HCT116 (cell line): ENCODE results near the gene MAJIN. TPM values are rescaled to one million over a fixed set of nuclear protein-coding genes. Genes with fewer than 3 reads are reported as not detected.

Source experiments
- ATAC-seq: fragments of 200-7000 bp; cut with Tn5 transposase; 2 replicates; pipeline ENCODE4 v1.9.1; 2020; ENCODE audit warnings: mild to moderate bottlenecking, moderate library complexity
- BruUV-seq: library from RNA; stranded (reverse); fragments of 400-500 nt; replicated peaks from 2 replicates; lab custom pipeline; 2021; lab: Mats Ljungman, UMichigan
- CTCF ChIA-PET: fragments of 300-600 bp; sonication (Branson Sonifier 250); formaldehyde crosslinking; loops from one replicate; lab custom pipeline; 2021; ENCODE audit warnings: antibody characterized with exemption; lab: Charles Lee
- POLR2A ChIA-PET: fragments of 300-600, 350-600 bp; sonication (Branson Sonifier 250); formaldehyde crosslinking; loops from one replicate; lab custom pipeline; 2021; ENCODE audit warnings: antibody characterized with exemption; lab: Charles Lee
- RAD21 ChIA-PET, 2 experiments: fragments of 300-600 bp; sonication (Branson Sonifier 250); formaldehyde crosslinking; loops; one replicate each; lab custom pipeline; 2023; ENCODE audit warnings: low total read pairs in 2 of 2; ENCODE audit not compliant: uncharacterized antibody in 2 of 2, unreplicated experiment in 2 of 2, low non-redundant PET in 1 of 2; lab: Charles Lee
- DNase-seq: peaks from one replicate; pipeline ENCODE4 v3.0.0-alpha.2; 2010; ENCODE audit warnings: low read depth, low spot score
- H2AFZ ChIP-seq: fragments of 200-600 bp; shearing (Covaris generic), sonication (generic); 2 replicates; pipeline ENCODE4 v1.6.1; 2017; ENCODE audit warnings: low read depth, mixed run types, mixed read lengths, antibody characterized with exemption, low read length; ENCODE audit not compliant: poor library complexity, severe bottlenecking
- H3K27ac ChIP-seq: 2 replicates; pipeline ENCODE4 v1.5.1; 2012; ENCODE audit warnings: low read depth, low read length
- H3K27me3 ChIP-seq: fragments of 200-600 bp; sonication (generic); 2 replicates; pipeline ENCODE4 v1.6.1; 2016; ENCODE audit warnings: mixed run types, low read length, mixed read lengths; ENCODE audit not compliant: insufficient read depth
- H3K36me3 ChIP-seq, 2 experiments: fragments of 200-500 bp in 1 of 2; fragments of 200-600 bp in 1 of 2; sonication (Bioruptor generic) in 1 of 2; sonication (generic) in 1 of 2; 2 replicates each; pipeline versions ENCODE4 v1.5.1 to v1.6.1; 2014 to 2016; ENCODE audit warnings: low read length in 2 of 2, inconsistent platforms in 1 of 2, mixed read lengths in 1 of 2, mixed run types in 1 of 2; ENCODE audit not compliant: insufficient read depth in 2 of 2, control insufficient read depth in 1 of 2
- H3K4me1 ChIP-seq, 2 experiments: fragments of 200-600 bp in 1 of 2; sonication (generic) in 1 of 2; 2 replicates each; pipeline versions ENCODE4 v1.5.1 to v1.6.1; 2012 to 2017; ENCODE audit warnings: low read length in 2 of 2, inconsistent platforms in 1 of 2, mild to moderate bottlenecking in 1 of 2, mixed read lengths in 1 of 2, mixed run types in 1 of 2, moderate library complexity in 1 of 2; ENCODE audit not compliant: insufficient read depth in 2 of 2, control insufficient read depth in 1 of 2
- H3K4me2 ChIP-seq: fragments of 200-600 bp; sonication (generic); 2 replicates; pipeline ENCODE4 v1.6.1; 2017; ENCODE audit warnings: mixed run types, low read length, mixed read lengths
- H3K4me3 ChIP-seq, 2 experiments: fragments of 200-600 bp in 1 of 2; sonication (generic) in 1 of 2; replicated peaks in 1 of 2; 2 replicates each; pipeline ENCODE4 v1.5.1; 2011 to 2016; ENCODE audit warnings: low read length in 2 of 2, control low read depth in 1 of 2, low read depth in 1 of 2, mild to moderate bottlenecking in 1 of 2, mixed read lengths in 1 of 2, mixed run types in 1 of 2
- H3K79me2 ChIP-seq: fragments of 200-600 bp; sonication (generic); 2 replicates; pipeline ENCODE4 v1.6.1; 2017; ENCODE audit warnings: mild to moderate bottlenecking, mixed run types, low read length, moderate library complexity, mixed read lengths; ENCODE audit not compliant: insufficient read depth
- H3K9ac ChIP-seq: fragments of 200-600 bp; sonication (generic); 2 replicates; pipeline ENCODE4 v1.6.1; 2016; ENCODE audit warnings: low read length, mixed read lengths
- H3K9me2 ChIP-seq: fragments of 200-600 bp; sonication (generic), shearing (Covaris generic); 2 replicates; pipeline ENCODE4 v1.6.1; 2017; ENCODE audit warnings: mixed run types, mild to moderate bottlenecking, moderate library complexity; ENCODE audit not compliant: insufficient read depth
- H3K9me3 ChIP-seq, 2 experiments: fragments of 200-500 bp in 1 of 2; fragments of 200-600 bp in 1 of 2; sonication (Bioruptor generic) in 1 of 2; sonication (generic) in 1 of 2; 2 replicates each; pipeline ENCODE4 v1.6.1; 2014 to 2017; ENCODE audit warnings: low read length in 2 of 2, mixed read lengths in 2 of 2, inconsistent platforms in 1 of 2, low read depth in 1 of 2, mild to moderate bottlenecking in 1 of 2, mixed run types in 1 of 2, moderate library complexity in 1 of 2; ENCODE audit not compliant: control insufficient read depth in 1 of 2, insufficient read depth in 1 of 2
- H4K20me1 ChIP-seq: fragments of 200-600 bp; sonication (generic), shearing (Covaris generic); 2 replicates; pipeline ENCODE4 v1.6.1; 2017; ENCODE audit warnings: mixed run types, mild to moderate bottlenecking, moderate library complexity; ENCODE audit not compliant: insufficient read depth
- CBX3 ChIP-seq: IDR thresholded peaks from 2 replicates; pipeline ENCODE4 v1.6.1; 2012; ENCODE audit warnings: low read depth
- CEBPB ChIP-seq: IDR thresholded peaks from 2 replicates; pipeline ENCODE4 v1.6.1; 2012; ENCODE audit warnings: low read depth
- EZH2 ChIP-seq: fragments of 200-600 bp; sonication (generic); IDR thresholded peaks from 2 replicates; pipeline ENCODE4 v1.6.1; 2017; ENCODE audit warnings: antibody characterized with exemption, mixed run types
- EZH2phosphoT487 ChIP-seq: fragments of 200-600 bp; IDR thresholded peaks from 2 replicates; pipeline ENCODE4 v1.6.1; 2018; ENCODE audit warnings: antibody characterized with exemption, borderline replicate concordance
- FOSL1 ChIP-seq: IDR thresholded peaks from 2 replicates; pipeline ENCODE4 v1.6.1; 2012; ENCODE audit warnings: low read depth
- POLR2A ChIP-seq: IDR thresholded peaks from 2 replicates; pipeline ENCODE4 v1.7.0; 2011; ENCODE audit warnings: borderline replicate concordance; ENCODE audit not compliant: insufficient read depth, insufficient read length; ENCODE audit errors: extremely low read depth
- POLR2AphosphoS5 ChIP-seq: IDR thresholded peaks from 2 replicates; pipeline ENCODE4 v1.6.1; 2011; ENCODE audit warnings: mild to moderate bottlenecking, low read depth, low read length, moderate library complexity
- RAD21 ChIP-seq: IDR thresholded peaks from 2 replicates; pipeline ENCODE4 v1.6.1; 2012; ENCODE audit warnings: low read depth, mild to moderate bottlenecking
- SIN3A ChIP-seq: IDR thresholded peaks from 2 replicates; pipeline ENCODE4 v1.6.1; 2012; ENCODE audit warnings: low read depth
- SP1 ChIP-seq: IDR thresholded peaks from 2 replicates; pipeline ENCODE4 v1.6.1; 2012; ENCODE audit warnings: low read depth
- SRF ChIP-seq: IDR thresholded peaks from 2 replicates; pipeline ENCODE4 v1.6.1; 2012; ENCODE audit warnings: low read depth
- TCF7L2 ChIP-seq: IDR thresholded peaks from 2 replicates; pipeline ENCODE4 v1.7.0; 2011; ENCODE audit warnings: borderline replicate concordance, inconsistent platforms; ENCODE audit not compliant: insufficient read depth, insufficient read length; ENCODE audit errors: extremely low read depth
- YY1 ChIP-seq: IDR thresholded peaks from 2 replicates; pipeline ENCODE4 v1.6.1; 2011; ENCODE audit warnings: low read length, low read depth, moderate library complexity, mild to moderate bottlenecking; ENCODE audit not compliant: insufficient replicate concordance; ENCODE audit errors: extremely low read depth
- ZFX ChIP-seq: fragments of 450-650 bp; IDR thresholded peaks from 2 replicates; pipeline ENCODE4 v1.6.1; 2017
- ZNF274 ChIP-seq: fragments of 200-500 bp; sonication (Bioruptor generic); IDR thresholded peaks from 2 replicates; pipeline ENCODE4 v1.6.1; 2014; ENCODE audit warnings: mild to moderate bottlenecking, low read depth, low read length, inconsistent platforms
- intact Hi-C: fragments of 100-400 bp; cut with micrococcal nuclease; formaldehyde crosslinking; loops from 2 replicates; pipeline ENCODE4 v1.10.0; 2022
- total RNA-seq: library from RNA; stranded (reverse); gene quantifications from one replicate; pipeline ENCODE4 v1.2.1, GENCODE V29; 2021; ENCODE audit not compliant: unreplicated experiment
- TF ChIP-seq, protein P1 (sequence below): IDR thresholded peaks from 2 replicates; pipeline ENCODE4 v1.6.1; 2011; ENCODE audit warnings: mild to moderate bottlenecking, low read length, moderate library complexity; ENCODE audit not compliant: insufficient replicate concordance; ENCODE audit errors: extremely low read depth
- TF ChIP-seq, protein P2 (sequence below): IDR thresholded peaks from 2 replicates; pipeline ENCODE4 v1.6.1; 2012
- TF ChIP-seq, protein P3 (sequence below): IDR thresholded peaks from 2 replicates; pipeline ENCODE4 v1.6.1; 2012; ENCODE audit warnings: low read depth
- TF ChIP-seq, protein P4 (sequence below): IDR thresholded peaks from 2 replicates; pipeline ENCODE4 v1.6.1; 2012

Gene MAJIN
- total RNA-seq, 1 experiment from 2014 or later: not detected

DNA sequence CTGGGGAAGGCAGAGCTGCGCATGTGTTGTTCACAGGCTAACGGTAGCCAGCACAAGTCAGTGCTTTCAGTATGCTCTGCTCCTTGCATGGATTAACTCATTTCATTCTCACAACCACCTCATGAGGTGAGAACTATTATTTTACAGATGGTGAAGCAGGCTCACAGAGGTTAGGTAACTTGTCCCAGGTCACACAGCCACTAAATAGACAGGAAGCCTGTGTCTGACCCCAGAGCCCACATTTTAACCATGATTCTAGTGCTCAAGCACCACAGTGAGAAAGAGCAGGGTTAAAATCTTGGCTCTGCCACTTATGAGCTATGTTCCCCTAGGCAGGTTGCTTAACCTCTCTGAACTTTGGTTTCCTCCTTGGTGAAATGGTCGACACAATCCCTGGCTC, 49.1 kb upstream of the MAJIN start:
- H3K79me2 ChIP-seq: no peaks in the 10 kb centered on the region
- BruUV-seq: no TSS peak
- TF ChIP-seq, protein P1, sequence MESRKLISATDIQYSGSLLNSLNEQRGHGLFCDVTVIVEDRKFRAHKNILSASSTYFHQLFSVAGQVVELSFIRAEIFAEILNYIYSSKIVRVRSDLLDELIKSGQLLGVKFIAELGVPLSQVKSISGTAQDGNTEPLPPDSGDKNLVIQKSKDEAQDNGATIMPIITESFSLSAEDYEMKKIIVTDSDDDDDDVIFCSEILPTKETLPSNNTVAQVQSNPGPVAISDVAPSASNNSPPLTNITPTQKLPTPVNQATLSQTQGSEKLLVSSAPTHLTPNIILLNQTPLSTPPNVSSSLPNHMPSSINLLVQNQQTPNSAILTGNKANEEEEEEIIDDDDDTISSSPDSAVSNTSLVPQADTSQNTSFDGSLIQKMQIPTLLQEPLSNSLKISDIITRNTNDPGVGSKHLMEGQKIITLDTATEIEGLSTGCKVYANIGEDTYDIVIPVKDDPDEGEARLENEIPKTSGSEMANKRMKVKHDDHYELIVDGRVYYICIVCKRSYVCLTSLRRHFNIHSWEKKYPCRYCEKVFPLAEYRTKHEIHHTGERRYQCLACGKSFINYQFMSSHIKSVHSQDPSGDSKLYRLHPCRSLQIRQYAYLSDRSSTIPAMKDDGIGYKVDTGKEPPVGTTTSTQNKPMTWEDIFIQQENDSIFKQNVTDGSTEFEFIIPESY: no peak
- TF ChIP-seq, protein P2, sequence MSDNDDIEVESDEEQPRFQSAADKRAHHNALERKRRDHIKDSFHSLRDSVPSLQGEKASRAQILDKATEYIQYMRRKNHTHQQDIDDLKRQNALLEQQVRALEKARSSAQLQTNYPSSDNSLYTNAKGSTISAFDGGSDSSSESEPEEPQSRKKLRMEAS: no peak
- no peak for TF ChIP-seq ZNF274
- no peak for TF ChIP-seq EZH2phosphoT487
- TF ChIP-seq RAD21: no peak
- TF ChIP-seq TCF7L2: no peak
- no peak for TF ChIP-seq SRF
- TF ChIP-seq SP1: no peak
- TF ChIP-seq ZFX: no peak
- no peak for TF ChIP-seq YY1
- TF ChIP-seq SIN3A: no peak
- no peak for TF ChIP-seq CBX3
- TF ChIP-seq POLR2AphosphoS5: no peak
- TF ChIP-seq, protein P3, sequence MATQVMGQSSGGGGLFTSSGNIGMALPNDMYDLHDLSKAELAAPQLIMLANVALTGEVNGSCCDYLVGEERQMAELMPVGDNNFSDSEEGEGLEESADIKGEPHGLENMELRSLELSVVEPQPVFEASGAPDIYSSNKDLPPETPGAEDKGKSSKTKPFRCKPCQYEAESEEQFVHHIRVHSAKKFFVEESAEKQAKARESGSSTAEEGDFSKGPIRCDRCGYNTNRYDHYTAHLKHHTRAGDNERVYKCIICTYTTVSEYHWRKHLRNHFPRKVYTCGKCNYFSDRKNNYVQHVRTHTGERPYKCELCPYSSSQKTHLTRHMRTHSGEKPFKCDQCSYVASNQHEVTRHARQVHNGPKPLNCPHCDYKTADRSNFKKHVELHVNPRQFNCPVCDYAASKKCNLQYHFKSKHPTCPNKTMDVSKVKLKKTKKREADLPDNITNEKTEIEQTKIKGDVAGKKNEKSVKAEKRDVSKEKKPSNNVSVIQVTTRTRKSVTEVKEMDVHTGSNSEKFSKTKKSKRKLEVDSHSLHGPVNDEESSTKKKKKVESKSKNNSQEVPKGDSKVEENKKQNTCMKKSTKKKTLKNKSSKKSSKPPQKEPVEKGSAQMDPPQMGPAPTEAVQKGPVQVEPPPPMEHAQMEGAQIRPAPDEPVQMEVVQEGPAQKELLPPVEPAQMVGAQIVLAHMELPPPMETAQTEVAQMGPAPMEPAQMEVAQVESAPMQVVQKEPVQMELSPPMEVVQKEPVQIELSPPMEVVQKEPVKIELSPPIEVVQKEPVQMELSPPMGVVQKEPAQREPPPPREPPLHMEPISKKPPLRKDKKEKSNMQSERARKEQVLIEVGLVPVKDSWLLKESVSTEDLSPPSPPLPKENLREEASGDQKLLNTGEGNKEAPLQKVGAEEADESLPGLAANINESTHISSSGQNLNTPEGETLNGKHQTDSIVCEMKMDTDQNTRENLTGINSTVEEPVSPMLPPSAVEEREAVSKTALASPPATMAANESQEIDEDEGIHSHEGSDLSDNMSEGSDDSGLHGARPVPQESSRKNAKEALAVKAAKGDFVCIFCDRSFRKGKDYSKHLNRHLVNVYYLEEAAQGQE: no peak
- TF ChIP-seq FOSL1: no peak
- no peak for TF ChIP-seq POLR2A
- no peak for TF ChIP-seq CEBPB
- TF ChIP-seq EZH2: no peak
- TF ChIP-seq, protein P4, sequence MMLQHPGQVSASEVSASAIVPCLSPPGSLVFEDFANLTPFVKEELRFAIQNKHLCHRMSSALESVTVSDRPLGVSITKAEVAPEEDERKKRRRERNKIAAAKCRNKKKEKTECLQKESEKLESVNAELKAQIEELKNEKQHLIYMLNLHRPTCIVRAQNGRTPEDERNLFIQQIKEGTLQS: no peak
- peaks cover 5 to 10% of the 10 kb centered on the region in 2 experiments; a peak in 3 of 4 replicates for H3K4me1 ChIP-seq
- H2AFZ ChIP-seq: no peak overlapping the region
- no peak for ATAC-seq
- H3K27ac ChIP-seq: no peak overlapping the region
- CTCF ChIA-PET: no interaction called here
- H3K9me3 ChIP-seq: no peaks in the 10 kb centered on the region
- no peaks in the 10 kb centered on the region for H4K20me1 ChIP-seq
- DNase-seq: no peak
- H3K4me2 ChIP-seq: no peak overlapping the region
- intact Hi-C loops: no loop called here
- H3K36me3 ChIP-seq: no peaks in the 10 kb centered on the region
- POLR2A ChIA-PET: no interaction called here
- no peaks in the 10 kb centered on the region for H3K27me3 ChIP-seq
- no peak overlapping the region for H3K9ac ChIP-seq
- no peak overlapping the region for H3K4me3 ChIP-seq
- H3K9me2 ChIP-seq: no peaks in the 10 kb centered on the region
- RAD21 ChIA-PET: no interaction called here
